Measurements from ENCODE around the gene EDAR. TPM values are rescaled to one million over a fixed set of nuclear protein-coding genes. Genes with fewer than 3 reads are reported as not detected.

Gene EDAR
- total RNA-seq, 2 donors from 2014 or later, result 0.69 to 1.1 TPM

DNA sequence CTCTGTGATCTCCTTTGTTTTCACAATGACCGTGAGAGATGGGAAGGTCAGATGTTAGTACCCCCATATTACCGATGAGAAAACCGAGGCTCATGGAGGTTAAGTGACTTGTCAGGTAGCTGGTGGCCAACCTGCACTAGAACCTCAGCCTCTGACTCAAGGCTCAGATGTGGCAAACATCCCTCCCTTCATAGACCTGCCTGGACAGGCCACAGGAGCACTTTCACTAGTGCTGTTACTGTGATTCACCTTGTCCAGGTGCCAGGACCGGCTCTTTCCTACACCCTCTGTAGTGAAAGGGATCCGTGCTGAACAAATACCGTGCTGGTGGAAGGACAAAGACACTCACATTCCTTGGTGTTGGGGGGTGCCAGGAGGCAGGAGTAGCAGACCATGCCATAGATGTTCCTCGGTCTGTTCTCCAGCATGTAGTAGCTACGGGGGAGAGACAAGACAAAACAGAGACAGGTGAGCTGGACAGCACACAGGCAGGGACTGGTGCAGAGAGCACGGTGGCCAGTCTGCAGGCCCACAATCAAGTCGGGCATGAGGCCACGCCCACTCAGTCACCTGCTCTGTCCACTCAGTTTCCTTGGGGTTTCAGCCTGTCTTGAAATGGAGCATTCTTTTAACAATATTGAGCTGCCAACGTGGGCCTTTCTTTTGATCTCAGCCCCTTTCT, 65.9 kb downstream of the EDAR start:
- Histone ChIP-seq H3K4me3 (no peak overlapping the region), H3K9ac (ENCODE audit: low read depth in 2 of 2, low read length in 2 of 2) (no peak overlapping the region), H3K27me3 (no peaks in the 10 kb centered on the region), H3K4me1 (no peaks in the 10 kb centered on the region), H3K36me3 (no peaks in the 10 kb centered on the region), H3K9me3 (no peaks in the 10 kb centered on the region), H3K27ac (no peak overlapping the region)
- intact Hi-C loops (cut with DNase I), result no loop called here
- DNase-seq, result peak; percentile 17
- TF ChIP-seq, protein P1, sequence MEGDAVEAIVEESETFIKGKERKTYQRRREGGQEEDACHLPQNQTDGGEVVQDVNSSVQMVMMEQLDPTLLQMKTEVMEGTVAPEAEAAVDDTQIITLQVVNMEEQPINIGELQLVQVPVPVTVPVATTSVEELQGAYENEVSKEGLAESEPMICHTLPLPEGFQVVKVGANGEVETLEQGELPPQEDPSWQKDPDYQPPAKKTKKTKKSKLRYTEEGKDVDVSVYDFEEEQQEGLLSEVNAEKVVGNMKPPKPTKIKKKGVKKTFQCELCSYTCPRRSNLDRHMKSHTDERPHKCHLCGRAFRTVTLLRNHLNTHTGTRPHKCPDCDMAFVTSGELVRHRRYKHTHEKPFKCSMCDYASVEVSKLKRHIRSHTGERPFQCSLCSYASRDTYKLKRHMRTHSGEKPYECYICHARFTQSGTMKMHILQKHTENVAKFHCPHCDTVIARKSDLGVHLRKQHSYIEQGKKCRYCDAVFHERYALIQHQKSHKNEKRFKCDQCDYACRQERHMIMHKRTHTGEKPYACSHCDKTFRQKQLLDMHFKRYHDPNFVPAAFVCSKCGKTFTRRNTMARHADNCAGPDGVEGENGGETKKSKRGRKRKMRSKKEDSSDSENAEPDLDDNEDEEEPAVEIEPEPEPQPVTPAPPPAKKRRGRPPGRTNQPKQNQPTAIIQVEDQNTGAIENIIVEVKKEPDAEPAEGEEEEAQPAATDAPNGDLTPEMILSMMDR (IDR thresholded peaks at IDR 0.05), result no peak

DNA sequence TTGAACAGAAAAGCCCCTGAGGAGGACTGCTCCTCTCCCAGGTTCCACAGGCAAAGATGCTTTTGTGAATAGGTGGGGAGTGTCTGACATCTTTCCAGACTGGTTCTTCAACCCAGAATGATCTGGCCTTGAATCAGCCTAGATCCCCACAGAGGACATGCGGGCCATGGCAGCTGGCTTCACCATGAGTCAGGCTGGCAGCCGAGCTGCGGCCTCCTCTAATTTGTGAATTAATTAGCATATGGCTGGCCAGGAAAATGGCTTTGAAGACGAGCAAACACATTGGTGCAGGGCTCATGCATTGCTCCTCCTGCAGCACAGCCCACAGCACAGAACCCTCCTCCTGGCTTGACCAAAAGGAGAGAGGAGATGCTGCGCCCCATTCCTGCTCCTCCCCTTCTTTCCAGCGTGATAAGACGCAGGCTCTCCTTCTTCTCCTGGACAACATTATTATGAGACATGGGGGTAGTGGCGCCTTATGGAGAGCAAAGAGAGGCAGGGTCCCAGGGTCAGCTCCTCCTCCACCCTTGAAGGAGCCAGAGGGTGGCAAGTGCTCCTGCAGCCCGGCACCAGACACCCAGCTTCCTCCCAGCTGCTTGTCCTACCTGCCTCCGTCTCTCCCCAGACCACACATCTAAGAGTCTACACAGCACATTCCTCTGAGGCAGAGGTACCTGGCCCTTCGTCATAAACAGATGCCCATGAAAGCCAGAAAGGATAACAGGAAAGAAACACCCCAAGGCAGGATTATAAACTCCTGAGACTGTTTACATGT, 66.7 kb downstream of the EDAR start:
- peak; percentile 10 for DNase-seq
- no peak overlapping the region for H3K4me3 ChIP-seq
- no peaks in the 10 kb centered on the region for H3K36me3 ChIP-seq
- no peaks in the 10 kb centered on the region for H3K27me3 ChIP-seq
- intact Hi-C loops (cut with DNase I), result no loop called here
- H3K9me3 ChIP-seq, result no peaks in the 10 kb centered on the region
- TF ChIP-seq, protein P1 (IDR thresholded peaks at IDR 0.05), result no peak
- no peak overlapping the region for H3K27ac ChIP-seq
- H3K9ac ChIP-seq (ENCODE audit: low read depth in 2 of 2, low read length in 2 of 2), result no peak overlapping the region
- no peaks in the 10 kb centered on the region for H3K4me1 ChIP-seq

DNA sequence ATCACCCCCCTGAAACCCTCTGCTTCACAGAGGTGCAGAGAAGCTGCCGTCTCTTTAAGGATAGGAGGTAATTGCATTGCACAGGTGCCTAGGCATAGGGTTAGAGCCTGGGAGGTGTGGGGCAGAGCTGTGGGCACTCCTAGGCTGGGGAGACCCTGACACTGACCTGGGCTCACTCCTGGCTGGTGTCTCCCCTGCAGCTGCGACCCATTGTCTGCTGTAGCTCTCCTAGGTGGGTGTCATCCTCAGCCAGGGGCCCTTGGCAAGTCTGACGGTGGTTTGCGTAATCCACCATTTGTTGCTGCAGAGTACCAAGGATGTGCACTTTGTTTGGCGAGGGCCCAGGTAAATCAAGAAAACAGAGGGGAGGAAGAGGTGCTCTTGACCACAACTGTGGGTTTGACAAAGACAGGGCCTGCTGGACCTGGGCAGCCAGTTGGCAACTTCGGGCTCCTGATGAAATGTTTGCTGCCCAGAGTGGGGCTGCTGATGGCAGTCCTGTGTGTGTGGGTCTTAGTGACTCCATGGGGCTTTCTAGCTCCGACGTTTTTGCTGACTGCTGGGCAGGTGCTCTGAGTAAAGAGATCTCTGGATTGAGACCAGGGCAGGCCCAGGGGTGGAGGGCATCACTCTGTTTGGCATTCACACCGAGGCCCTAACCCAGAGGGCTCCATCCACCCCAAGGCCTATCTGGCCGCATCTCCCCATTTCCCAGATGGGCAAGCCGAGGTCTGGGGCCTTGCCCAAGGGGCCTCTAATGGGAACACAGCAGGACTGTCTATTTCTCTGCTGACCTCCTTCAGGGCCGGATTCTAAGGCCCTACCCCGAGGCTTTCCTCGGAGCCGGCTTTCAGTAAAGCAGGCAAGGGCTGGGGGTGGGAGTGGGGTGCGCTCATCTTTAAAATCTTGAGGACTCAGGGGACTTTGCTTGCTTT, 67.7 kb downstream of the EDAR start:
- Histone ChIP-seq H3K9ac (ENCODE audit: low read depth in 2 of 2, low read length in 2 of 2) (no peak overlapping the region), H3K9me3 (no peaks in the 10 kb centered on the region), H3K4me3 (no peak overlapping the region), H3K27ac (no peak overlapping the region), H3K36me3 (no peaks in the 10 kb centered on the region), H3K4me1 (no peaks in the 10 kb centered on the region), H3K27me3 (no peaks in the 10 kb centered on the region)
- intact Hi-C loops (cut with DNase I), result no loop called here
- peak; percentile 9 for DNase-seq
- TF ChIP-seq, protein P1 (IDR thresholded peaks at IDR 0.05), result no peak

DNA sequence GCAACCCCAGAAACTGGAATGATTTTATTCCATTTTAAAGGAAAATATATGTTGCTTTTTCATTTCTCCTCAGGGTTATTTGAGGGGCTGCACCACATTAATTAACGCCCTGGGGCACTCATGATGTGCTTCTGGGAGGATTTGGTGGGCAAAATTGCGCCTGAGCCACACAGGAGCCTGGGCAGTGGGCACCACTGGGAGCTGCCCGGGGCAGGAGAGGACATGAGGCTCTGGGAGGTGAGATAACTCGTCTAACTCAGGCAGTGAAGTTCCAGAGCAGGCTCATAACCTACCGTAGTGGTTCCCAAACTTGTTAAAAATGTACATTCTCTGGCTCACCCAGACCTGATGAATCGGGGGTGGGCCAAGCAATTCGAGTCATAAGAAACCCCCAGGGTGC, 68.3 kb downstream of the EDAR start:
- H3K36me3 ChIP-seq, result no peaks in the 10 kb centered on the region
- H3K27ac ChIP-seq, result no peak overlapping the region

More for the DNA sequence above, 68.3 kb downstream of the EDAR start:
- no peaks in the 10 kb centered on the region for H3K4me1 ChIP-seq
- H3K27me3 ChIP-seq, result no peaks in the 10 kb centered on the region
- intact Hi-C loops (cut with DNase I), result no loop called here
- H3K9me3 ChIP-seq, result no peaks in the 10 kb centered on the region
- no peak overlapping the region for H3K9ac ChIP-seq (ENCODE audit: low read depth in 2 of 2, low read length in 2 of 2)
- TF ChIP-seq, protein P1 (IDR thresholded peaks at IDR 0.05), result no peak
- no peak for DNase-seq
- H3K4me3 ChIP-seq, result no peak overlapping the region
